GM23338 (cell line): ENCODE measurements around the gene KIF2C. TPM values are rescaled to one million over a fixed set of nuclear protein-coding genes. Genes with fewer than 3 reads are reported as not detected.
A peak's percentile ranks its signal among the peaks of the same experiment; 100 is the strongest.

ENCODE experiments used
- ATAC-seq: fragments of 200-7000 bp; cut with Tn5 transposase; 3 replicates; pipeline ENCODE4 v1.9.1; 2020
- DNase-seq: peaks from one replicate; pipeline ENCODE4 v3.0.0-alpha.2; 2015; ENCODE audit warnings: low spot score
- H2AFZ ChIP-seq: fragments of 200-600 bp; sonication (generic); 2 replicates; pipeline ENCODE4 v1.8.0; 2016; ENCODE audit warnings: antibody characterized with exemption, mild to moderate bottlenecking, moderate library complexity
- H3F3A ChIP-seq: fragments of 200-600 bp; sonication (generic); replicated peaks from 2 replicates; pipeline ENCODE4 v1.8.0; 2017; ENCODE audit warnings: antibody characterized with exemption, mixed run types, low read depth
- H3K27ac ChIP-seq: fragments of 200-600 bp; sonication (generic); 2 replicates; pipeline ENCODE4 v1.6.1; 2016; ENCODE audit warnings: low read depth
- H3K27me3 ChIP-seq: fragments of 200-600 bp; sonication (generic); 2 replicates; pipeline ENCODE4 v1.8.0; 2016; ENCODE audit warnings: mild to moderate bottlenecking, mixed run types, moderate library complexity; ENCODE audit not compliant: insufficient read depth
- H3K36me3 ChIP-seq: fragments of 200-600 bp; sonication (generic); 2 replicates; pipeline ENCODE4 v1.8.0; 2016; ENCODE audit warnings: mild to moderate bottlenecking; ENCODE audit not compliant: insufficient read depth
- H3K4me1 ChIP-seq: fragments of 200-600 bp; sonication (generic); 2 replicates; pipeline ENCODE4 v1.8.0; 2016; ENCODE audit warnings: mild to moderate bottlenecking, moderate library complexity; ENCODE audit not compliant: insufficient read depth
- H3K4me2 ChIP-seq: fragments of 200-600 bp; sonication (generic); 2 replicates; pipeline ENCODE4 v1.7.1; 2017; ENCODE audit warnings: mixed run types
- H3K4me3 ChIP-seq: fragments of 200-600 bp; sonication (generic); 2 replicates; pipeline ENCODE4 v1.6.1; 2016; ENCODE audit warnings: mixed run types
- H3K79me2 ChIP-seq: fragments of 200-600 bp; sonication (generic); replicated peaks from 2 replicates; pipeline ENCODE4 v1.8.0; 2017; ENCODE audit warnings: mild to moderate bottlenecking; ENCODE audit not compliant: insufficient read depth
- H3K9me2 ChIP-seq: fragments of 200-600 bp; sonication (generic); 2 replicates; pipeline ENCODE4 v1.8.0; 2017; ENCODE audit not compliant: insufficient read depth
- H4K20me1 ChIP-seq: fragments of 200-600 bp; sonication (generic); replicated peaks from 2 replicates; pipeline ENCODE4 v1.8.0; 2017; ENCODE audit warnings: mild to moderate bottlenecking; ENCODE audit not compliant: insufficient read depth
- H3K27ac Mint-ChIP-seq: 2 replicates; pipeline ENCODE4 v1.8.0; 2020; ENCODE audit warnings: inconsistent platforms, mild to moderate bottlenecking, moderate library complexity, mixed read lengths
- H3K27me3 Mint-ChIP-seq: 3 replicates; pipeline ENCODE4 v1.8.0; 2022; ENCODE audit warnings: low read depth, mild to moderate bottlenecking, moderate library complexity, mixed read lengths, inconsistent platforms; ENCODE audit not compliant: insufficient read depth, poor library complexity
- H3K36me3 Mint-ChIP-seq: 3 replicates; pipeline ENCODE4 v1.8.0; 2021; ENCODE audit warnings: low read depth, mild to moderate bottlenecking, inconsistent platforms, moderate library complexity, mixed read lengths
- H3K4me1 Mint-ChIP-seq: 3 replicates; pipeline ENCODE4 v1.8.0; 2020; ENCODE audit warnings: mild to moderate bottlenecking, inconsistent platforms, mixed read lengths
- H3K4me3 Mint-ChIP-seq: 3 replicates; pipeline ENCODE4 v1.8.0; 2021; ENCODE audit warnings: moderate library complexity, mild to moderate bottlenecking, inconsistent platforms, mixed read lengths
- H3K9me3 Mint-ChIP-seq: 3 replicates; pipeline ENCODE4 v1.8.0; 2020; ENCODE audit warnings: moderate library complexity, mild to moderate bottlenecking, inconsistent platforms, mixed read lengths
- EZH2 ChIP-seq: fragments of 200-600 bp; sonication (generic); IDR thresholded peaks from one replicate; pipeline ENCODE4 v1.8.0; 2017; ENCODE audit warnings: antibody characterized with exemption, mild to moderate bottlenecking, low read depth; ENCODE audit not compliant: unreplicated experiment
- POLR2AphosphoS5 ChIP-seq: IDR thresholded peaks from 2 replicates; pipeline ENCODE4 v1.6.1; 2016; ENCODE audit warnings: antibody characterized with exemption, low read depth
- STAT1 ChIP-seq: IDR thresholded peaks from one replicate; pipeline ENCODE4 v1.6.1; 2016; ENCODE audit warnings: antibody characterized with exemption; ENCODE audit not compliant: unreplicated experiment
- ZNF114 ChIP-seq: fragments of 250-450 bp; sonication (Bioruptor Pico); IDR thresholded peaks from 2 replicates; pipeline ENCODE4 v1.5.0; 2020; ENCODE audit warnings: mild to moderate bottlenecking, moderate library complexity
- ZNF331 ChIP-seq: fragments of 250-450 bp; sonication (Bioruptor Pico); IDR thresholded peaks from 2 replicates; pipeline ENCODE4 v1.5.0; 2020; ENCODE audit warnings: low read depth, mild to moderate bottlenecking, moderate library complexity
- polyA plus RNA-seq: library from polyadenylated mRNA; unstranded; fragments of >200 nt; fragmentation: Nextera tagmentation; extraction: Ambion mirVana; gene quantifications from 2 replicates; pipeline ENCODE4 v1.2.1, GENCODE V29; 2016
- total RNA-seq: library from RNA; depleted of rRNA; stranded (reverse); fragments of >200 nt; shearing (Covaris generic); gene quantifications from 2 replicates; pipeline ENCODE4 v1.2.3, GENCODE V29; 2014
- TF ChIP-seq, protein P1 (sequence below), 2 experiments: fragments of 200-600 bp in 1 of 2; sonication (generic) in 1 of 2; conservative IDR thresholded peaks; 2 replicates each; pipeline versions ENCODE4 v1.5.1 to v1.6.1; 2016 to 2017; ENCODE audit warnings: antibody characterized with exemption in 2 of 2, low read depth in 2 of 2, mild to moderate bottlenecking in 2 of 2, moderate library complexity in 1 of 2
- TF ChIP-seq, protein P2 (sequence below): fragments of 250-450 bp; sonication (Bioruptor Pico); IDR thresholded peaks from 2 replicates; pipeline ENCODE4 v1.5.0; 2020; ENCODE audit warnings: mild to moderate bottlenecking, moderate library complexity

The KIF2C gene
- total and polyA plus RNA-seq, 2 experiments from 2014 or later: 38.0 to 62.9 TPM

DNA sequence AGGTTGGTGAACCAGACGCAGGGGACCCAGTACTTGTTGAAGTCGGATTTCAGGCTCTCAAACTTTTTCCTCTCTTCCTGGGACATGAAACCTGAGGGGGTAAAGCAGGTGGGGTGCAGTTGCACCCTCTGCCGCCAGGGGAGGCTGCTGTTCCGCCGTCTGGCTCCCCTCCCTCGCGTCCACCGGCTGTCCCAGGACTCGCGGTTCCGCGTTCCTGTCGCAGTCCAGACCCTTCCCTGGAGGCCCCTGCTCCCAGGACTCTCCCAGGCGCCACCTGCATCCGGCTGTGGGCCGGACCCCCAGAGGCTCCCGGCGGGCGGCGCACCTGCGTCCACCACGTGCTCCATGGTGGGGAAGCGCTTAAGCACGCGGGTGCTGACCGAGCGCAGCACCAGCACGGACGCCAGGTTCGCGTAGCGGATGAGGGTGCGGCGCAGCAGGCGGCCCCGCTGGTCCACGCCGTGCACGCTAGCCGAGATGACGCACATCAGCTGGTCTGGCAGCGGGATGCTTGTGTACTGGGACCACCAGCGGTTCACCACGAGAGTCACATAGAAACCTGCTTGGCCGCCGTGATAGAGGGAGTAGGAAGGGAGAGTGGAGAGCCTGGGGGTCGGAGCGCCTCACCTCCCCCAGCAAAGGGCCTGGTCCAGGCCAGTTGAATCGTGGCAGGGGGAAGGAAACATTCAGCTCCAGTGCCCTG is 46.7 kb downstream of the KIF2C start:
- H3K27ac ChIP-seq: no peak overlapping the region
- peak overlapping the region; percentile 92 for H3K4me2 ChIP-seq
- ATAC-seq (peak; percentile 51), DNase-seq (peak; percentile 89)
- H3F3A ChIP-seq: peaks cover 34% of the 10 kb centered on the region
- 0 out of 2 replicates have a peak, but pooled peaks cover 10% of the 10 kb centered on the region for H3K27me3 ChIP-seq
- Mint-ChIP-seq H3K9me3 (no peaks in the 10 kb centered on the region; the same call in 2 of the 3 replicates), H3K36me3 (peaks cover 8% of the 10 kb centered on the region), H3K27ac (no peak overlapping the region; the same call in 1 of the 2 replicates), H3K4me1 (peaks cover 33% of the 10 kb centered on the region), H3K4me3 (peak overlapping the region; percentile 74), H3K27me3 (peaks cover 28% of the 10 kb centered on the region)
- no peaks in the 10 kb centered on the region for H3K79me2 ChIP-seq
- H4K20me1 ChIP-seq: no peaks in the 10 kb centered on the region
- H3K4me3 ChIP-seq: peak overlapping the region; percentile 73
- H3K9me2 ChIP-seq: no peaks in the 10 kb centered on the region
- TF ChIP-seq, protein P1, sequence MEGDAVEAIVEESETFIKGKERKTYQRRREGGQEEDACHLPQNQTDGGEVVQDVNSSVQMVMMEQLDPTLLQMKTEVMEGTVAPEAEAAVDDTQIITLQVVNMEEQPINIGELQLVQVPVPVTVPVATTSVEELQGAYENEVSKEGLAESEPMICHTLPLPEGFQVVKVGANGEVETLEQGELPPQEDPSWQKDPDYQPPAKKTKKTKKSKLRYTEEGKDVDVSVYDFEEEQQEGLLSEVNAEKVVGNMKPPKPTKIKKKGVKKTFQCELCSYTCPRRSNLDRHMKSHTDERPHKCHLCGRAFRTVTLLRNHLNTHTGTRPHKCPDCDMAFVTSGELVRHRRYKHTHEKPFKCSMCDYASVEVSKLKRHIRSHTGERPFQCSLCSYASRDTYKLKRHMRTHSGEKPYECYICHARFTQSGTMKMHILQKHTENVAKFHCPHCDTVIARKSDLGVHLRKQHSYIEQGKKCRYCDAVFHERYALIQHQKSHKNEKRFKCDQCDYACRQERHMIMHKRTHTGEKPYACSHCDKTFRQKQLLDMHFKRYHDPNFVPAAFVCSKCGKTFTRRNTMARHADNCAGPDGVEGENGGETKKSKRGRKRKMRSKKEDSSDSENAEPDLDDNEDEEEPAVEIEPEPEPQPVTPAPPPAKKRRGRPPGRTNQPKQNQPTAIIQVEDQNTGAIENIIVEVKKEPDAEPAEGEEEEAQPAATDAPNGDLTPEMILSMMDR (conservative IDR thresholded peaks at IDR 0.05; ENCODE audit: low read depth in 2 of 2): peak; percentile 81 to 92
- TF ChIP-seq EZH2 (no peak), POLR2AphosphoS5 (peak; percentile 69)
- H3K36me3 ChIP-seq: no peaks in the 10 kb centered on the region
- peaks cover 22% of the 10 kb centered on the region for H3K4me1 ChIP-seq
- peak overlapping the region; percentile 99 for H2AFZ ChIP-seq

DNA sequence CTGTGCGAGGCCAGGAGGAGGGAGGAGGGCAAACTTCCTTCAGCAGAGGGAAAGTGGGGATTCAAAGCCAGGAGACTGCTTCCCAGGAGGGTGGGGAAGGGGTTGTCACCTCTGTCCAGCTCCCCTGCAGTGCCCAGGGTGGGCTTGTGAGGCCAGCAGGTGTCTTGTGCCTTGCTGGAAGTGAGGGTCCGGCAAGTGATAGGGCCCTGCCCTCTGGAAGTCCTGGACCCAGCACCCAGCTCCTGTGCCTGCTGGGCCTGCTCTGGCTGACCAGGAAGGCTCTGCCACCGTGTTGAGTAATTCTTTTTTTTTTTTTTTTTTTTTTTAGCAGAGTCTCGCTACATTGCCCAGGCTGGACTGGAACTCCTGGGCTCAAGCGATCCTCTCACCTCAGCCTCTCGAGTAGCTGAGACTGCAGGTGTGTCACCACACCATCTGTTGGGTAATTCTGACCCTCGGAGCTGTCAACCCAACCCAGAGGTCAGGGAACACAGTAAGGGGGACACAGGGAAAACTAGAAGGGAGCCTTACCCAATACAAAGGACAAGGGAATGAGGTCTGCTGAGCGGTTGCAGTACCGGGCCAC is 47.3 kb downstream of the KIF2C start:
- Histone ChIP-seq H3K9me2 (no peaks in the 10 kb centered on the region), H3K4me3 (peak overlapping the region; percentile 73), H3K4me2 (peak overlapping the region; percentile 92), H3F3A (peaks cover 29% of the 10 kb centered on the region), H3K27ac (no peak overlapping the region), H3K36me3 (no peaks in the 10 kb centered on the region), H2AFZ (peak overlapping the region; percentile 99), H4K20me1 (no peaks in the 10 kb centered on the region), H3K79me2 (no peaks in the 10 kb centered on the region), H3K4me1 (peaks cover 22% of the 10 kb centered on the region), H3K27me3 (0 out of 2 replicates have a peak, but pooled peaks cover 10% of the 10 kb centered on the region)
- H3K9me3 Mint-ChIP-seq: no peaks in the 10 kb centered on the region; the same call in 2 of the 3 replicates
- peaks cover 33% of the 10 kb centered on the region for H3K4me1 Mint-ChIP-seq
- ATAC-seq (no peak), DNase-seq (no peak)
- no peak overlapping the region; the same call in 1 of the 2 replicates for H3K27ac Mint-ChIP-seq
- H3K36me3 Mint-ChIP-seq: peaks cover 2% of the 10 kb centered on the region; the same call in 2 of the 3 replicates
- peaks cover 28% of the 10 kb centered on the region for H3K27me3 Mint-ChIP-seq
- peak overlapping the region; percentile 74 for H3K4me3 Mint-ChIP-seq
- TF ChIP-seq ZNF114 (CRISPR knock-in tag) (no peak), ZNF331 (CRISPR knock-in tag) (no peak)

DNA sequence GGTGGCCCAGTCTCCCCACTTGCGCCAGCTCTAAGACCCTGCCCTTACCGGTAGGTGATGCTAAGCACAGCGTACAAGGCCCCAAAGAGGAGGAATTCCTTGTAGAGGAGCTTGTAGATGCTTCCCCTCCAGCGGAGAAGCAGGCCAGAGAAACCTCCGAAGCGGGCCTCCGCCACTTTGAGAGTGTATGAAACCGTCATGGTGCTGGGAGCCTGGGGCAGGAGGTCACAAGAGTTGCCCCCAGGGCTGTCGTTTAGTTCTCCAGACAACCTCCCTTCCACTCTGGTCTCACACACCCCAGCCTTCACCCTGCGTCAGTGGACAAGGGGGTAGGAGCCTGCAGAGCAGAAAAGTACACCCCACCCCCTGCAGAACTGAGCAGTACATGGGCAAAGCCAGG is 47.9 kb downstream of the KIF2C start:
- Mint-ChIP-seq H3K36me3 (no peaks in the 10 kb centered on the region; the same call in 2 of the 3 replicates), H3K27ac (no peak overlapping the region), H3K27me3 (peaks cover 25% of the 10 kb centered on the region), H3K9me3 (no peaks in the 10 kb centered on the region; the same call in 2 of the 3 replicates), H3K4me3 (no peak overlapping the region), H3K4me1 (peaks cover 33% of the 10 kb centered on the region)
- Histone ChIP-seq H3F3A (peaks cover 29% of the 10 kb centered on the region), H3K4me3 (no peak overlapping the region), H4K20me1 (no peaks in the 10 kb centered on the region), H2AFZ (no peak overlapping the region), H3K27me3 (0 out of 2 replicates have a peak, but pooled peaks cover 10% of the 10 kb centered on the region), H3K4me1 (peaks cover 22% of the 10 kb centered on the region), H3K9me2 (no peaks in the 10 kb centered on the region), H3K36me3 (no peaks in the 10 kb centered on the region), H3K79me2 (no peaks in the 10 kb centered on the region), H3K4me2 (no peak overlapping the region), H3K27ac (no peak overlapping the region)
- DNase-seq (no peak), ATAC-seq (no peak)
- no peak for TF ChIP-seq STAT1
- TF ChIP-seq, protein P2, sequence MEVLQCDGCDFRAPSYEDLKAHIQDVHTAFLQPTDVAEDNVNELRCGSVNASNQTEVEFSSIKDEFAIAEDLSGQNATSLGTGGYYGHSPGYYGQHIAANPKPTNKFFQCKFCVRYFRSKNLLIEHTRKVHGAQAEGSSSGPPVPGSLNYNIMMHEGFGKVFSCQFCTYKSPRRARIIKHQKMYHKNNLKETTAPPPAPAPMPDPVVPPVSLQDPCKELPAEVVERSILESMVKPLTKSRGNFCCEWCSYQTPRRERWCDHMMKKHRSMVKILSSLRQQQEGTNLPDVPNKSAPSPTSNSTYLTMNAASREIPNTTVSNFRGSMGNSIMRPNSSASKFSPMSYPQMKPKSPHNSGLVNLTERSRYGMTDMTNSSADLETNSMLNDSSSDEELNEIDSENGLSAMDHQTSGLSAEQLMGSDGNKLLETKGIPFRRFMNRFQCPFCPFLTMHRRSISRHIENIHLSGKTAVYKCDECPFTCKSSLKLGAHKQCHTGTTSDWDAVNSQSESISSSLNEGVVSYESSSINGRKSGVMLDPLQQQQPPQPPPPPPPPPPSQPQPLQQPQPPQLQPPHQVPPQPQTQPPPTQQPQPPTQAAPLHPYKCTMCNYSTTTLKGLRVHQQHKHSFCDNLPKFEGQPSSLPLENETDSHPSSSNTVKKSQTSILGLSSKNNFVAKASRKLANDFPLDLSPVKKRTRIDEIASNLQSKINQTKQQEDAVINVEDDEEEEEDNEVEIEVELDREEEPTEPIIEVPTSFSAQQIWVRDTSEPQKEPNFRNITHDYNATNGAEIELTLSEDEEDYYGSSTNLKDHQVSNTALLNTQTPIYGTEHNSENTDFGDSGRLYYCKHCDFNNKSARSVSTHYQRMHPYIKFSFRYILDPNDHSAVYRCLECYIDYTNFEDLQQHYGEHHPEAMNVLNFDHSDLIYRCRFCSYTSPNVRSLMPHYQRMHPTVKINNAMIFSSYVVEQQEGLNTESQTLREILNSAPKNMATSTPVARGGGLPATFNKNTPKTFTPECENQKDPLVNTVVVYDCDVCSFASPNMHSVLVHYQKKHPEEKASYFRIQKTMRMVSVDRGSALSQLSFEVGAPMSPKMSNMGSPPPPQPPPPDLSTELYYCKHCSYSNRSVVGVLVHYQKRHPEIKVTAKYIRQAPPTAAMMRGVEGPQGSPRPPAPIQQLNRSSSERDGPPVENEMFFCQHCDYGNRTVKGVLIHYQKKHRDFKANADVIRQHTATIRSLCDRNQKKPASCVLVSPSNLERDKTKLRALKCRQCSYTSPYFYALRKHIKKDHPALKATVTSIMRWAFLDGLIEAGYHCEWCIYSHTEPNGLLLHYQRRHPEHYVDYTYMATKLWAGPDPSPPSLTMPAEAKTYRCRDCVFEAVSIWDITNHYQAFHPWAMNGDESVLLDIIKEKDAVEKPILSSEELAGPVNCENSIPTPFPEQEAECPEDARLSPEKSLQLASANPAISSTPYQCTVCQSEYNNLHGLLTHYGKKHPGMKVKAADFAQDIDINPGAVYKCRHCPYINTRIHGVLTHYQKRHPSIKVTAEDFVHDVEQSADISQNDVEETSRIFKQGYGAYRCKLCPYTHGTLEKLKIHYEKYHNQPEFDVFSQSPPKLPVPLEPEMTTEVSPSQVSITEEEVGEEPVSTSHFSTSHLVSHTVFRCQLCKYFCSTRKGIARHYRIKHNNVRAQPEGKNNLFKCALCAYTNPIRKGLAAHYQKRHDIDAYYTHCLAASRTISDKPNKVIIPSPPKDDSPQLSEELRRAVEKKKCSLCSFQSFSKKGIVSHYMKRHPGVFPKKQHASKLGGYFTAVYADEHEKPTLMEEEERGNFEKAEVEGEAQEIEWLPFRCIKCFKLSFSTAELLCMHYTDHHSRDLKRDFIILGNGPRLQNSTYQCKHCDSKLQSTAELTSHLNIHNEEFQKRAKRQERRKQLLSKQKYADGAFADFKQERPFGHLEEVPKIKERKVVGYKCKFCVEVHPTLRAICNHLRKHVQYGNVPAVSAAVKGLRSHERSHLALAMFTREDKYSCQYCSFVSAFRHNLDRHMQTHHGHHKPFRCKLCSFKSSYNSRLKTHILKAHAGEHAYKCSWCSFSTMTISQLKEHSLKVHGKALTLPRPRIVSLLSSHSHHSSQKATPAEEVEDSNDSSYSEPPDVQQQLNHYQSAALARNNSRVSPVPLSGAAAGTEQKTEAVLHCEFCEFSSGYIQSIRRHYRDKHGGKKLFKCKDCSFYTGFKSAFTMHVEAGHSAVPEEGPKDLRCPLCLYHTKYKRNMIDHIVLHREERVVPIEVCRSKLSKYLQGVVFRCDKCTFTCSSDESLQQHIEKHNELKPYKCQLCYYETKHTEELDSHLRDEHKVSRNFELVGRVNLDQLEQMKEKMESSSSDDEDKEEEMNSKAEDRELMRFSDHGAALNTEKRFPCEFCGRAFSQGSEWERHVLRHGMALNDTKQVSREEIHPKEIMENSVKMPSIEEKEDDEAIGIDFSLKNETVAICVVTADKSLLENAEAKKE (CRISPR knock-in tag): no peak
